HG02870 (cell line): Measurements from ENCODE around the gene RASAL3.

Experiments used
- ATAC-seq: cut with Tn5 transposase; IDR thresholded peaks from one replicate; pipeline ENCODE4 v1.9.1; 2021; ENCODE audit warnings: mild to moderate bottlenecking, moderate library complexity; ENCODE audit not compliant: unreplicated experiment

Gene RASAL3

DNA sequence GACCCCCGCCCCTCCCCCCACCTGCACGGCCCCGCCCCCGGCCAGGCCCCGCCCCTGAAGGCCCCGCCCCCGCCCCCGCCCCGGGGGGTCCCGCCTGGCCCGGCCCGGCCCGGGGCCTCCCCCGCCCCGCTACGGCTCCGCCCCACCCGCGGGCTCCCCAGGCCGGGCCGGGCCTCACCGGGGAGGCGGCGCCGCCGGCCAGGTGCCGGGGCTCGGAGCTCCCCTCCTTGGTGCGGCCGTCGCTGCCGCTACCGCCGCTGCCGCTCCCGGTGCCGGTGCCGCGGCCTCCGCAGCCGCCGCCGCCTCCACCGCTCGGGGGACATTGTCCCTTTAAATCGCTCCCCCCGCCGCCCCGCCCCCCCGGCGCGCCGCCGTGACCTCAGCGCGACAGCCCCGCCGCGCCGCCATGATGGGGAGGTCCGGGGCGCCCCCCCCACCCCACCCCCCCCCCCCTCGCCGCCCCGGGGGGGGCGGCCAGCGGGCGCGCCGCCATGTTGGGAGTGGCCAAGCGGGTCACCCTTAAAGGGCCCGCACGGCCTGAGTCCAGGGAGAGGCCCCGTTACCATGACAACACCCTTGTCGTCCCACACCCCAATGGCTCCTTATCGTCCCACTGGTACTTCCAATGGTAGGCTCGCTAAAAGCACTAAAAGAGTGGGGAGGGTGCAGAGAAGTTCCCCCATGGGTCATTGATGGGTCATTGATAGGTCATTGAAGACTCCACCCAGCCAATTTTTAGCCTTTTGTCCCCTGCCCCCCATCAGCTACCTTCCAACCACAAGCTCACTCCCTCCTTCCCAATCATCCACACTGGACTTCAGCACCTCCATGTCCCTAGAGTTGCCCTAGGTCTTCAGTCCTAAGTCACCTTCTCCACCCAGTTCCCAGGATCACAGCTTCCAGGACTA, 14.5 kb downstream of the RASAL3 start, which contains the start of gene WIZ:
WIZ (minus strand) TSS at position 337 of the 908 bp plus-strand sequence. CDS start 1,649 bp downstream, outside the sequence.
- peak; percentile 47 for ATAC-seq

- ATAC-seq, result no peak
Observed at GRCh38 chr19:15448778-15449619, 15.3 kb downstream of the RASAL3 start.

DNA sequence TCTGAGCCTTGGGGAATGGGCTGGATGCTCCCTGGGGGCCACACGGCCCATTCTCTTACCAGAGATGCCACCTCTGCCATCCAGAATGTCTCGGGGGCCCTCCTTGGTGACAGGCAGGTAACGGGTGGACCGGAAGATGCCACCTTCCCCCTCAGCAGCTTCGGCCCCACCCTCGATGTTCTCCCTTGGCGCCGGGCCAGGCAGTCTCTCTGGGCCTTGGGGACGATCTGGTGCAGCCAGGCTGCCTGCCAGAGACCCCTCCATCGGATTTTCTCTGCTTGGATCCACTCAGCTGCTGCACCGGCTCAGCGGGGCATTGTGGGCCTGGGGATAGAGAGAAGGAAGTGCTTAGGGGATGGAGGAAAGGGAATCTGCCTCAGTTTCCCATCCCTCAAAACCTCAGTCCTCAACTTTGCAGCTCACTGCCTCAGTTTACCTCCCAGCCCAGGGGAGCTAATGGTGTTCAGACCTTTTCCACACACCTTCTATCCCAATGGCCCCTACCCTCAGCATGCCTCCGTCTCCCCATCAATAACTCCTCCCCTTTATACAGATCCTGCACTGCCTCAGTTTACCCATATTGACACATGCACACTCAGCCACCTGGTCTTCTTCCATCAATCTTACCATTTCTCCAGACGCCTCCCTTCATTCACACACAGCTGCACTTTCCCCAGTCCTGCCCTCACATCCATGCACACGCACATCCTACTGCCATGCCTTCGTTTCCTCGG, 16.1 kb downstream of the RASAL3 start:
- no peak for ATAC-seq

GRCh38 chr19:15447057-15447456, 17.3 kb downstream of the RASAL3 start:
- no peak for ATAC-seq

DNA sequence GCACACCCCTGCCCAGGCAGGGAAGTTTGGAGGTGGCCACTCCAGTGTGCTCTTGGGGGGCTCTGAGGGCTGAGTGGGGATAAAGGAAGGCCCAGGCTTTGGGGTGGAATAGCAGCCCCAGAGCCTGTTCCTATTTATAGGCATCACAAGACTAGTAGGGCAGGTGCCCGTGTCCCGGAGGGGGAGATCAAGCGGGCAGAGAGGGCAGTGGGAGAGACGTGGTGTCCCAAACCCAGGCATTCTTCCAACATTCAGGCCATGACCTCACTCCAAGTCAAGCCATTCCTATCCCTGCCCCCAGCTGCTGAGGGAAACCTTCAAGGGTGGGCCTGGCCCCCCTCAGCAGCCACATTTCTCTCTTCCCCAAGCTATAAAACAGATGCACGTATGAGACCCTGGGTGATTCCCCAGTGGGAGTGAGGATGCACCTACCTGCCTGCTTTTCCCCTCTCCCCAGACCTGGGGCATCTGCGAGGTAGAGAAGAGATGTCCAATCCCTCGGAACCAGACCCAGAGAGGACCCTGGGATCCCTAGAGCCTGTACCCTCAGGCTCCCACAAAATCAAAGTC, 18.5 kb downstream of the RASAL3 start:
- ATAC-seq, result no peak

GRCh38 chr19:15445227-15445605, 19.1 kb downstream of the RASAL3 start:
- ATAC-seq, result no peak

DNA sequence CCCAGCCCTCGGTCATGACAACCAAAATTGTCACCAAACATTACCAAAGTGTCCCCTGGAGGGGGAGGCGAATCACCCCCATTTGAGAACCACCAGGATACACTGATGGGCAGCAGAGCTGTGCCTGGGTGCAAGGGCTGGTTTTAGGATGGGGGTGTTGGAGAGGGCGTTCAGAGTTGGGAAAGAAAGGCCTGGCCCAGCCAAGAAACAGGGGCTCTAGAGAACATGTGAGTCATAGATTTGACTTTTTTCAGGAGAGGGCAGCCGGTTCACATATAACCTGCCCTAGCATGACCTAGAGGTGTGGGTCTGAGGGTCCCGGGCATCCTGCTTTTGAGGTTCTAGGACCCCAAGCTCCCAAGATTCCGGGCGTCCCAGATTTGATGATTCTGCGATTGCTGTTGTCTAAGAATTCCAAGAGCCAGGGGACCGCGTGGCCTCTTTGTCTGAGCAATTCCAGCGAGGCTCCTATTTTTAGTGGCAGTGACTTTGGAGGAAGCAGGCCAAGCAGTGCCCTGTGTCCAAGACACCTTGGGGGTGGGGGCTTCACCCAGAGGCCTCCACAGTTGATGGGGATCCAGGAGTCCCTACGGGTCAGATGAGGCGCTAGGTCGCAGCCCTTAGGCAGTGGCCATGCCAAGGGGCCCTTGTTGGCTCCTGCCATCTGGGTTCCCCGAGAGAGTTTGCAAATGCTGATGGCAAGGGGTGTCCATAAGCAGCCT, 19.7 kb downstream of the RASAL3 start:
- no peak for ATAC-seq

DNA sequence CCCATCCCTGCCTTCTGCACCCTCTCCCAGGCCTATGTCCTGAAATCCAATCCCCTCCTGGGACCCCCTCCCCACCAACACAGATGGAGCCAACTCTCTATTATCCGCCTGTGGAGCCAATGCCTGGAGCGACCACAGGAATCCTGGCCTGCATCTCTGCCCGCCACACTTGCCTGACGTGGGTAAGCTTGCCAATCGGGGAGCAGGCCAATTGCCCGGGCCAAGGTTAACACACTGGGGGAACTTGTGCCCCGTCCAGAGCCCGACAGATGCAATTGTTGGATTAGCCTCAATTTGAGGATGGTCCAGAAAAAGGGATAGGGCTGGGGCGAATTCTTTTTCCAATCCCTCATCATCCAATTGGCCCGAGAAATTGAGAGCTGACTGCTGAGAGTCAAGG, 20.5 kb downstream of the RASAL3 start:
- ATAC-seq, result no peak

- ATAC-seq, result no peak
Observed at GRCh38 chr19:15443325-15443724, 21.0 kb downstream of the RASAL3 start.

DNA sequence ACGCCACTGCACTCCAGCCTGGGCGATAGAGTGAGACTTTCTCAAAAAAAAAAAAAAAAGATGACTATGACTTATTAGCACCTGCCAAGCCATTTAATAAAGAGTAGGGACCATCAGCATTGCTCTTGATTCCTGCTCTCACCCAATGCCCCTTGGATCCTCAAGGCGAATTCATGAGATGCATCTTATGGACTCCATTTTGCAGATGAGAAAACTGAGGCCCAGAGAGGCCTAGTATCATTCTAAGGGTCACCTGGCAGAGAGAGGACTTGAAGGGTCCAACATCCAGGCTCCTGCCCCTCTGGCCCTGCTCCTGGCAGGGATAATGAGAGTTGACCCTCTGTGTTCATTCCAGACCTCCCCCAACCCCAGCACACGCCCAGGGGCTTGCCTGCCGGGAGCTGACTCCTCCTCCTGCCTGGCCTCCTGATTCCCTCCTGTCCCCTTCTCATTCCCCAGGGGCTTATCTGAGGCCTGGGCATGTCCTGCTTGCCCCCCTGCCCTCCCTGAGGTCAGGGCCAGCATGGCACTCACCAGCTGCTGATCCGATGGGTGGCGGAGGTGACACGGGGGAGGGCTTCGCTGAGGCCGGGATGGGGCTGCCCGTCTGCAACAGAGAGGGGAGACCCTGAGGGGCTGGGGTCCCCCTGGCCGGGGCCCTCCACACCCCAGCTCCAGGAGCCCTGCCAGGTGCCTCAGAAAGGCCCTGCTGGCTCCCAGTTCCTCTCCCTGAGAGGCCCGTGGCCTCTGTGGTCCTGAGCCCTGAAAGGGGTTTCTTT, 22.0 kb downstream of the RASAL3 start:
- no peak for ATAC-seq

DNA sequence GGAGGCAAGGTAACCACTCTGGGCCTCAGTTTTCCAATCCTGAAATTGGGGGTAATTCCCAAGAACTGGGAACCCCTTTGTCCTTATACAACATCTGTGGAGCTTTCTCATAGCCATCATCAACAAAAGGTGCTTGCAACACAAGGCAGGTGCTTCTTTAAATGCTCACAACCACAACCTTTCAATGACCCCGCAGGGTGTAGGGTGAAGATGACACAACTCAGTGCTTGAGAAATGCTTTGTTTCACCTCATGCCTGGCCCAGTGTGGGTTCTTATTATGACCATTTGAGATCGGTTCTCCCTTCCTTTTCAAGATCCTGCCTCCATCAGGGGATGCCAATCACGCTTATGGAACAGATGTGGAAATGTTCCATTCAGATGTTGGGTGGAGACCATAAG, 23.0 kb downstream of the RASAL3 start:
- ATAC-seq, result no peak

DNA sequence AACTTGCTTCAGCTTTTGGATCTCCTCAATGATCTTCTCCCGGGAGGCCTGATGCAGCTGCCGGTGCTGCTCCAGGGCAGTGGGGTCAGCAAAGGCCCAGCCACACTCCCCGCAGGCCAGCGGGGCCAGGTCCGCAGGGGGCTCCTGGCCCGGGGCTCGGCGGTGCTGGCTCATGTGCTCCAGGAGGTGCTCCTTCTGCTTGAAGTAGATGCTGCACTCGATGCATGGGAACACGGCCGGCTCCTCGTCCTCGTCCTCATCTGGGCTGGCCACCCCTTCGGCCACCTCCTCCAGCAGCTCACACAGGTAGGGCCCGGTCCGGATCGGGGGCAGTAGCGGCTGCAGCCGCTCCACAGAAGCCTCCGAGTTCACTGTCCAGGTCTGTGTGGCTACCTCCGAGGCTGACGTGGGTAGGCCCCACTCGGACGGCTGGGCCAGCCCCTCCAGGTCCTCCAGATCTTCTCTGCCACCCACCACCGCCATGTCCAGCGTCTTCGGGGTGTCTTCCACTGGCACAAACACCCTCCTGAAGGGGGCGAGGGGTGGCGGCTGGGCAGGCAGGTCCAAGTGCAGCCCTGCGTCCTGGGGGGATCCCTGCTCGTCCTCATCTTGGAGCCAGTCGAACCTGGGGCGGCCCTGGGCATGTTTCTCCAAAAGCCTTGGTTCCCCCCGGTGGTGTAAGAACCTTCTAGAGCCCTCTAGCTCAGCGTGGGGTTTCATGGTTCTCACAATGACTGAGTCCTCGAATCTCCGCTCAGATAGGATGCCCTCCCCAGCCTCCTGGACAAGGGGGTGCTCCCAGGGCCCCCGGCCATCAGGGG, 24.3 kb downstream of the RASAL3 start:
- ATAC-seq, result no peak

- no peak for ATAC-seq
Observed at GRCh38 chr19:15439078-15439799, 25.1 kb downstream of the RASAL3 start.

- no peak for ATAC-seq
Observed at GRCh38 chr19:15438577-15438976, 25.8 kb downstream of the RASAL3 start.

- ATAC-seq, result no peak
Observed at GRCh38 chr19:15438124-15438496, 26.2 kb downstream of the RASAL3 start.

- no peak for ATAC-seq
Observed at GRCh38 chr19:15437355-15438123, 26.8 kb downstream of the RASAL3 start.

- ATAC-seq, result no peak
Observed at GRCh38 chr19:15436826-15437110, 27.6 kb downstream of the RASAL3 start.
